CMK (cell line): ENCODE data around the gene NHLRC4.
A peak's percentile ranks its signal among the peaks of the same experiment; 100 is the strongest.

ENCODE experiments used
- DNase-seq: peaks from one replicate; pipeline ENCODE4 v3.0.0-alpha.2; 2010; ENCODE audit warnings: low read depth

Gene NHLRC4, protein sequence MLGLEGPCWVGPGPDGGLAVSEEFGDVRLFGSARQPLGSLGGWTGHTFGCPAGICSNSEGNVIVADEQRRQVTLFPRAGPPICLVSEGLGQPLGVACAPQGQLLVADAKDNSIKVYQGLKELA

DNA sequence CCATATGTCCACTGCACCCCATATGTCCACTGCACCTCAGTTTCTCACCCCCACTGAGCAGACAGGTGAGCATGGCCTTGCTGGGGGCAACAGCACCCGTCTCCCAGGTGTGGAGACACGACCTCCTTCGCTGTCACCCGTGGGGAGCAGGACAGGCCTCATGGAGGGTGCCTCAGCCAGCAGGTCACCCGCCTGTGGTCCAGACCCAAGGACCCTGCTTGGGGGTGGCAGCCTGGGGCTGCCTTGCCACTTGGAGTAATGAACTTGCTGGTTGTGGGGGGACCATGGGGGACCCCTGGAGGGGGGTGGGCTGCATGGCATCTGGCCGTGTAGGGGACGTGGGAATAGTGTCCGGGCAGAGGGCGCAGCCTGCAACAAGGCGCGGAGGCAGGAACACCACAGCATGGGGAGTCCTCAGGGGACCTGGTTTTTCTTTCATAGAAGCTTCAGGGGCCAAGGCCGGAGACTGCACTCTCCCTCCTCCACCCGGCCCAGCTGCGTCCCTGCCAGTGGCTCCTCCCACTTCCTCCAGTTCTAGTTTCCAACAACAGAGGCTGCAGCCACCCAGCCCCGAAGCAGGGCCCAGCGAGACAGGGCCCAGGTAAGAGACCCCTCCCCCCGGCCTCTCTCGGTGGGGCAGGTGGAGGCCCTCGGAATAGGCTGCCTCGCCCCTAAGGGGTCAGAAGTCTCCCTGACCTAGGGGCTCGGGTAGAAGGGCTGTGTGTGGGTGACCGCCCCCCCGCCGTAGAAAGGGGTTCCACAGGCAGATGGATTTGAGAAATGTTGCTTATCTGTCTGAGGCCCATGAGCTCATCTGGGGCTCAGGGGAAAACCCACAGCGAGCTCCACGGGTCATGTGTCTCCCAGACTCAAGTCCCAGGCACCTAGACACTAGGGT, at the start of gene NHLRC4:
TSS of gene NHLRC4 (plus strand) at position 531 of the 898 bp plus-strand sequence. CDS start 1,043 bp downstream, outside the sequence.
- DNase-seq, result no peak

DNA sequence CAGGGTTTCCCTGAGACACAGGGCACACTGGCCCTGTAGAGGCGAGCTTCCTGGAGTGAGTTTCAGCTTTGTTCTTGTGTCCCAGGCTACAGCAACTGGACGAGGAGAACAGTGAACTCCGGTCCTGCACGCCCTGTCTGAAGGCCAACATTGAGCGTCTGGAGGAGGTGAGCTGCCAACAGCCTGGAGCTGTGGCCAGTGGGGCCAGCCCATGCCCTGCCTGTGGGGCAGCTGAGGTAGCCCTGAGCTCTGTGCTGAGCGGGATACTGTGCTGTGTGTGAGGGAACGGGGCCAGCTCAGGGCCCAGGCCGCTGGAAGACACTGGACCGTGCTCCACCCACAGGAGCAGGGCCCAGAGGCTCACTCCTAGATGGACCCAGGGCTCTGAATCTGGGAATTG, 47.9 kb upstream of the NHLRC4 start:
- DNase-seq, result no peak

DNA sequence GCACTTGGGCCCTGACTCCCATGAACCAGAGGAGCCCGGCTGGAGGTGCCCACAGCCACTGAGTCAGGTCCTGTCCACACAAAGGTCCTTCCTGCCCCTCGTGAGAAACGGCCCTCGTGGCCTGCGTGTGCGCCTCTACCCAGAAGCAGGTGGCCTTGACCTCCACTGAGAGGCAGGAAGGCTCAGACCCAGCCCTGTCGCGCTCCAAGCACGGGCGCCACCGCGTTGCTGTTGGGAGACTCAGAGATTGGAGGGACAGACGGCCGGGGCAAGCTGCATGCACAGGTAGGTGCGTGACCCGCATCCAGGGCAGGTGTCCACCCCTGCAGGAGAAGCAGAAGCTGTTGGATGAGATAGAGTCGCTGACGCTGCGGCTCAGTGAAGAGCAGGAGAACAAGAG, 47.4 kb upstream of the NHLRC4 start:
- no peak for DNase-seq

DNA sequence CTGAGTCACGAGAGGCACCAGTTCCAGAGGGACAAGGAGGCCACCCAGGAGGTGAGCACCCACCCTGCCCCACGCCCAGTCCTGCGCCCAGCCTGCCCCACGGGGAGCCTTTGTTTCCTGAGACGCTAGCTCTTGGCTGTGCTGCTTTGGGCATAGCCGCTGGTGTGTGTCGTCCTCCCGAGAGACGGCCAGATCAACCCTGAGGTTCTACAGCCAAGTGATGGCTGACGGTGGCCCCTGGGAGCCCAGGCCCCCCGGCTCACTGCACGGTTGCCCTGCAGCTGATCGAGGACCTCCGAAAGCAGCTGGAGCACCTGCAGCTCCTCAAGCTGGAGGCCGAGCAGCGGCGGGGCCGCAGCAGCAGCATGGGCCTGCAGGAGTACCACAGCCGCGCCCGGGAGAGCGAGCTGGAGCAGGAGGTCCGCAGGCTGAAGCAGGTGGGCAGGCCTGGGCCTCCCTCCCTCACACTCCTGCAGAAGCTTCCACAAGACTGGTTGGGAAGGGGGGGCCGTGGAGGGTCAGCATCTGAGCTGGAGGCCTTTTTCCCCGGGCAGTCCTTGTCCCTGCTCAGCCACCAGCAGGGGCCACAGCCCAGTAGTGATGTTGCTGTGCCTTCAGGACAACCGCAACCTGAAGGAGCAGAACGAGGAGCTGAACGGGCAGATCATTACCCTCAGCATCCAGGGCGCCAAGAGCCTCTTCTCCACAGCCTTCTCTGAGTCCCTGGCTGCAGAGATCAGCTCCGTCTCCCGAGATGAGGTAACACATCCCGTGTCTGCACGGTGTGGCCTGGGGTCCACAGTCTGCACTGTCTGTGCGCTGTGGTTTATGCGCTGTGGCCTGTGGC, 46.7 kb upstream of the NHLRC4 start:
- DNase-seq, result no peak

DNA sequence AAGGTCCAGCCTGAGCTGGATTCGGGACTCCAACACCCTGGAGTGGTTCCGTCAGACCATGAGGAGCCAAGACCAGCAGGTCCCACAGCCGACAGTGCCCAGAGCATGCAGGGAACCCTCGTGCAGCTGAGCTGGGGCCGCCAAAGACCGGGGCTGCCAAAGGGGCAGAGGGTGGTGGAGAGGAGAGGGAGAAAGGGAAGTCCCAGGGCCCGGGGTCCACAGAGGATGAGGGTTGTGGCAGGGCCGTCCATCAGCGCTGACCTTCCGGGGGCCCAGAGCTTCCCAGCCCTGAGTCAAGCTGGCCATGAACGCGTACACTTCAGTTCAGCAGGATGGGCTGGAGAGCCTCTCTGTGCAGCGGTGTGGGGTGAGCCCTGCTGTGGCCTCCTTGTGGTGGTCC, 46.0 kb upstream of the NHLRC4 start:
- DNase-seq, result no peak

DNA sequence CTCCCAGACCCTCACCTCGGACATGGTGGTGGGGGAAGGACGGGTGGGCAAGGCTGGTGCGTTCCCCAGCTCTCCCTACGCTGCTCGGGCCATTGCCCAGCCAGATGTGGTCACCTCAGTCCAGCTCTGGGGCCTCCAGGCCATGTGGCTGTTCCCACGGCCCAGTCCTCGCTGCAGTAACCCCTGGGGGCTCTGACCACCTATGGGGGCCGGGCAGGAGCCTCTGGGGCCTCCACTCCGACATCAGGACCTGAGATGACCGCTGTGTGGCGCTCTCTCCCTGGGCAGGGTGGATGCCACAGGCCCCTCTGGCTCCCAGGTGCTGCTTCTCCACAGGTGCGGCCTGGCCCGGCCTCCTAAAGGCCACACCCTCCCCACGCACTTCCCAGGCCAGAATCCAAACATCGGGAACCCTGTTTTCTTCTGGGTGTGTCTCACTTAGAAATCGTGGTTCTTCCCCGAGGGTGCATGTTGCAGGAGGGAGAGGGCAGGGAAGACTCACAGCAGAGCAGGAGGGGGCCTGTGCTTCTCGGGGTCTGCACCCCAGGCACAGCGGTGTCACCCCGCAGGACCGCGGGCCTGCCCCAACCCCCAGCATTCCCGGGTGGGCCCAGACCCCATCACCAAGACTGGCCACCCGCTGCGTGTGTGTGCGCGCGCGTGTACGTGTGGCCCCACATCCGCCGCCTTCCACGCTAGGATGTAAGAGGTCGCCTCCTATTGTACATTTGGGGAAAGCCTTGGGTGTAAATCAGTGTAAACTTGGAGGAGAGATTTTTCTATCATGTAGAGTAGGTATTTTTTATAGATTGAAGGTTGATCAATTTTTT, 45.2 kb upstream of the NHLRC4 start:
- no peak for DNase-seq

DNA sequence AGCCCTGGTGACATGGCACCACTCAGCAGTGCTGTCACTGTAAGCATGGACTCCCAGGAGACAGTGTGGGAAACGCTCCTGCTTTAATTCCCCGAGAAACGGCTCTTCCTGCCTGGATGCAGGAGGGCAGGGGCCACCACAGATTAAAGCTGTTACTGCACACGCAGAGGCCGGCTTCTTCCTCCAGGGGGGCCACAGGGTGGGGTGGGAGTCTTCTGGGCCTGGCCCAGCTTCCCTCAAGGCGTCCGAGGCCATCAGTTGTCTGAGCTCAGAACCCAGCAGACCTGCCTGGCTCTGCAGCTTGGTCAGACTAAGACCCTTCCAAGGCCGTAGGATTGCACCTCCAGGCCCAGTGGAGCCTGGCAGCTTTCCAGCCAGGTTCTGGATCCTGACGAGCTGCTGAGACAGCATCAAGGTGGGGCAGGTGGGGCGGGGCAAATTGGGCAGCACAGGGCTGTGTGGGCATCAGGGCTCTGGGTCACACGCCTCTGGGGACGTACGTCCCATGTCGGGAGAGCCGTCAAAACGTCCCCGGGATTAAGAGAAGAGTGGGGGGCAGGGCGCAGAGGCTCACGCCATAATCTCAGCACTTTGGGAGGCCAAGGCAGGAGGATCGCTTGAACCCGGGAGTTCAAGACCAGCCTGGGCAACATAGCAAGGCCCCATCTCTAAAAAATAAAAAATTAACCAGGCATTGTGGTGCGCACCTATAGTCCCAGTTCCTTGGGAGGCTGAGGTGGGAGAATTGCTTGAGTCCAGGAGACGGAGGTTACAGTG, 44.3 kb upstream of the NHLRC4 start:
- DNase-seq, result no peak

DNA sequence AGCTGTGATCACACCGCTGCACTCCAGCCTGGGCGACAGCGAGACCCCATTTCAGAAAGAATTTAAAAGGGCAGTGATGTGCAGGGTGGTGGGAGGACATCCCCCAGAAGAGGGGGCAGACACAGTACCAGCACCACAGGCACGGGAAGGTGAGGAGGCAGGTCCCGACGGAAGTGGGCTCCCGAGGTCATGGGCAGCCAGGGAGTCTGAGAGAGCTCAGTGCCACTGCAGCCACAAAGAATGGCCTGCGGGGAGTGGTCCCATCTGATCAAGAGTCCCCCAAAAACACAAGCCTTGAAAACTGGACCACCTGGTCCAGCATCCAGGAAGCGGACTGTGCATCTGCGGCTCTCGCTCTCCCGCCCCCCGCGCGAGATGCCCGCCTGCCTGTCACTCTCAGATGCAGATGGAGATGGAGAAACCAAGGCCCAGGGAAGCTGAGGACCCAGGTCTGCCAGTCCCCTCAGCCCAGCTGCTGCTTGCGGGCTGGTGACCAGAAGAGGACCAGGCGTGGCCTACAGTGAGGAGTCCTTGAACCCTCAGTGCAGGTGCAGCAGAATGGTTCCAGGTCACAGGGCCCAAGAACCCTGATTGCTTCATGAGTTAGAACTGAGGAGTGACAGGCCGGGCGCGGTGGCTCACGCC, 43.6 kb upstream of the NHLRC4 start:
- no peak for DNase-seq

DNA sequence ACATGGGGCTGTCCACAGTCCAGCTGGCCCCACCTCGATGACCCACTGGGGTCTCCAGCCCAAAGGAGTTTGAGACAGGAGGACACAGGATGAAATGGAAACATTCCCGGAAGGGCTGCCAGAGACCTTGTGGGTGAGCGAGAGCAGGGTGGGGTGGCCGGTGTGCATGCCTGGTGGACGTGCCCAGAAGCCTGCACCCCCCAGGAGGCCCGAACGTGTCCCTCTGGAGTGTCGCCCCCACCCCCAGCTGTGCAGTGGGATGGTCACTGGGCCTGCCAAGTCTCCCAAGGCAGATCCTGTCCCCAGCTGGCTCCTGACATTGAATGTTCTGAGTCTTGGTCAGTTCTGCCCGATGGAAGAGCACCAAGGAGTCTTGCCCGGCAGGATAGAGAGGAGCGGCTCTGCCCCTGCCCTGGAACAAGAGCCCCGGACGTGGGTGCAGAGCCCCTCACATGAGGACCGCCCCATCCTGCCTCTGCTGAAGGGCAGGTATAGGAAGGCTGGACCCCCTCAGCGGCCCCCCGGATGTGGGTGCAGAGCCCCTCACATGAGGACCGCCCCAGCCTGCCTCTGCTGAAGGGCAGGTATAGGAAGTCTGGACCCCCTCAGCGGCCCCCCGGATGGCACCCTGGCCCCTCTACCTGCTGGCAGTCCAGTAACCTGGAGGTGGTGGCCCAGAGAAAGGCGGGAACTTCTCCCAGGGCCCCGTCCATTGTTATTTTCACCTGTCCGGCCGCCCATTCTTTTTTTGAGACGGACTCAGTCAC, 42.3 kb upstream of the NHLRC4 start:
- DNase-seq, result no peak

DNA sequence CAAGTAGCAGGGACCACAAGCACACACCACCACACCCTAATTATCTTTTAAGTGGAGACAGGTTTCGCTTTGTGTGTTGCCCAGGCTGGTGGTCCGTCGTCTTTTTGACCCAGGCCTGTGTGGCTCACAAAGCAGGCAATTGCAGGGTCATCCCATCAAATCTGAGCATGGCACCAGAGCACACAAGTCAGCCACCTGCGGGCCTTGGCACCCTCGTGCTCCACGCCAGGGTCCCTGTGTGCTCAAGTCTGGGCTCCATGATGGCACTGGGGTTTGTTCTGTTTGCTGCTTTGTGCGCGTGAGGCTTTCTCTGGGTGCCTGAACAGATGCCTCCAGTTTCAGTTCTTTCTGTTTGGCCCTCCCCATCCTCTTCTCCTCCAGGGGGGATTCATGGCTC, 41.7 kb upstream of the NHLRC4 start:
- no peak for DNase-seq

DNA sequence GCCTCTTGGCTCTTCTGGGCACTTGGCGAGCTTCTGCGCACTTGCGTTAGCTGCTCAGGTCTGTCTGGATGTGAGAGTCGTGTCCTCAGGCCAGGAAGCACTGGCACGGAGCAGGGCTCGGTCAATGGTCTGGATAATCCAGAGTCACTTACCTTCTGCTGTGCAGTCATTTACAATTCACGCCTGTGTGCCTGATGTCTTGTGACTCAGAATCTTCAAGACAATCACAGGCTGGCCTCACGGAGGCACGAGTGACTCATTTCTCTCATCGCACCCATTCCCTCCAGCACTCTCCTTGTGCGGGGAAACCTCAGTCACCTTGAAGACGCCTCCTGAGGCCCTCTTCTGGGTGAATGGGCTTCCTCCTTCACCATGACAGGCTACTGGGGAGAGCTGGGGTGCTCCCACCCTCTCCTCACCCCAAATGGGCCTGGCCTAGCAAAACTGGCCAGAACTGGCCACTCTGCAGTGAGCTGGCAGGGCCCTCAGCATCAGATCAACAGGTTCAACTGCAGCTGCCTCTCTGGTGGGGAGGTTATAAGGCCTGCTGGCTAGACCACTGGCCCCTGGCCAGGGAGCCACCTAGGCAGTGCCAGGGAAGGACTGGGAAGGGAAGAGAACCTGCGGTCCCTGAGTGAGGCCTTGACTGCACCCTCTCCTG, 41.2 kb upstream of the NHLRC4 start:
- no peak for DNase-seq

DNA sequence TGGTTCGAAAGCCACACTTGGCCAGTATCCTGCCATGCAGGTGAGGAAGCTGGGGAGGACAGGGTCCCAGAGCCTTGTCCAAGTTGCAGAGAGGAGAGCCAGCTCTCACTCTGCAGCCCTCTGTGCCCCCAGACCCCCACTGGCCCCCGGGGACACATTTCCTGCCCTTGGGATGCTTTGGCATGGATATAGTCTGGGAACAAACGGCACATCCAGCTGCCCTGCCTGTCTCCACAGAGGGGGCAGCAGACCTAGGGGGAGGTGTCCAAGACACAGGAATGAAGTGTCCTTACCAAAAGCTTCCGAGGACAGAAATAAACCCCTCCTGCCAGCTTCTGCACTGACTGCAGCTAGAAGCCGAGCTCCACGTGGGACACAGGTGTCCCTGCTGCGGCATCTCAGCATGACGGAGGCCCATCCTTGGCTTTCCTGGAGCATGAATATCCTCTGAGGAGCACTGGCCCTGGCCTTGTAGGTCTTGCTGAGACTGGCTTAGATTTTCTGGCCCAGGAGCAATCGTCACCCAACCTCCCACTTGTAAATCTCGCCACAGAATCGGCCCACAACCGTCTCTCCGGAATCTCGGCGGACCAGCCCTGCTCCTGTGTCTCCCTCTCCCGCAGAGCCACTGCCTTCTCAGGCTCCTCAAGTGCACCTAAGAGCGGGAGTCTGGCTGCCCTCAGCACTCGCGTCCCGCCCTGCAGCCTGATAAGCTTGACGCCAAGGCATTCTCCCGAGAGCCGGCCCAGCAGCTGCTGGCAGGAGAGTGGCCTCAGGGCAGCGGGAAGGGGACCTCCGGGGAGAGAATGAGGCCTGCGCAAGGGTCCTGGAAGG, 40.4 kb upstream of the NHLRC4 start:
- DNase-seq, result no peak

DNA sequence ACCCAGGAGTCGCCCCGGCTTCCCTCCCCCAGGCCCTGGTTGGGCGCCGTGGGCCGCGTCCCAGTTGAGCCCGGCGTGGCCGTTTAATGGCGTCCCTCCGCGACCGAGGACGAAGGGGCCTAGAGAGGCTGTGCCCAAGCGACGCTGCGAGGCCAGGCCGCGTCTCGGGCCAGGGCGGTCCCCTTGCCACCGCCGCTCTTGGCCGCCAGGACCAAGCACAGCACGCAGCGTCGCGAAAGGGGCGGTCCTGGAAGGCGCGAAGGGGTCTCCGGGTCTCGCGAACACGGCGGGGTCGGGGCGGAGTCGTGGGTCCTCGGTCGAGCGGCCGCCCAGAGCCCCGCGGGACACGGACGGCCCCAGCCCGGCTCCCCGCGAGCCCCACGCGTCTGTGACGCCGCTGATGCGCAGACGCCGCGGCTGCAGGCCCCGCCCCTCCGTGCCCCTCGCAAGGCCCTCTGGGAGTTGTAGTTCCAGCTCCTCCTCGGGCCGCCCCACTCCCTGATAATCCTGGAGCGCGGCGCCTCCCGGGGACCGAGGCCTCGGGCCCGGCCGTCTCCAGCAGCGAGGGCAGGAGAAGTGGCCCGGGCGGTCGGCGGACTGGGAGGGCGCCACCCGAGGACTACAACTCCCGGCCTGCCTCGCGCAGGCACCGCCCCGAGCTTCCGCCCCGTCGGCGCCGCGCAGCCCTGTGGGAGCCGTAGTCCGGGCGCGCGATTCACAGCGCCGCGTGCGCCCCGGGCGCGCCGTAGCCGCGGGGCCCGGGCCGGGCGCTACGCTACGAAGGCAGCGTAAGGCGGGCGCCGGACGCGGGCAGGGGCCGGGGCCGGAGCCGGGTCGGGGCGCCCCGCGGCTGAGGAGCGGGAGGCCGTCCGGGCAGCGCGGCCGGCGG, 39.5 kb upstream of the NHLRC4 start, which contains the start of gene CAPN15:
TSS of gene CAPN15 (plus strand) at position 698 of the 889 bp plus-strand sequence. CDS start 19,127 bp downstream, outside the sequence.
- peak; percentile 75 for DNase-seq

DNA sequence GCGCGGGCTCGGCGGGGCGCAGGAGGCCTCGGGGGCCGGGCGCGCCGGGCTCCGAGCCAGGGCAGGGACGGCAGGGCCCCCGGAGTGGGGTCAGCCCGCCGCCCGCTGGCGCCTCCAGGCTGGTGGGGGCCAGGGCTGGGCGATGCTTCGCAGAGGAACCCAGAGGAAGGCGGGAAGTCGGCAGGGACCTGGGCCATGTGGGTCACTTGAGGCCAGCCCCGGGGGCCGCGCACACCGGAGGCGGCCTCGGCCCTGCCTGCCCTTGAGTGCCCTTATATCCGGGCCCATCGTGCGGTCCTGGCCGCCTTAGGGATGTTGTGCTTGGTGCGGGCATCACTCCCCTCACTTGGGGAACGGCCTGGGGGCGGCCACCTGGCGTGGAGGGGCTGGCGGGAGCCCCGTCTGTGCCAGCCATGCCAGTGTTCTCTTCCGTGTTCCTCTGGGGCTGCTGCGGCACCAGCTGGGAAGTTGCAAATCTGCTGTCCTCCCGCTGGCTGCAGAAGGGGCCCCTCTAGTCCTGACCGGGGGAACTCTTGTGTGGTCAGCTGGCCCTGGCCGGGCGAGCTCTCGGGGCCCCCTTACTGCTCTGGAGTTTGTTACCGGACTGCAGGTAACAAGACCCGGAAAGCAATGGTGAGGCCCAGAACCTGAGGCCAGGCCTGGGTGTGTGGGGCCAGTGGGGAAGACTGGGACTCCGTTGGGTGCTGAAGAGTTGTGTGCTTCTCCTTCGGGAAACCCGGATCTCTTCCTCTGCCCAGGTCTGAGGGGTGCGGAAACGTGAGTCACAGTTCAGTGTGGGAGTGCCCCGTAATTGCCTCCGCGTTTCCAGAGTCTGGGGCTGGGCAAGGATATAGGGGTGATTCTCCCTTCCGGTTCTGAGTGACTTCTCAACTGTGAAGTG, 38.4 kb upstream of the NHLRC4 start:
- DNase-seq, result peak; percentile 63

DNA sequence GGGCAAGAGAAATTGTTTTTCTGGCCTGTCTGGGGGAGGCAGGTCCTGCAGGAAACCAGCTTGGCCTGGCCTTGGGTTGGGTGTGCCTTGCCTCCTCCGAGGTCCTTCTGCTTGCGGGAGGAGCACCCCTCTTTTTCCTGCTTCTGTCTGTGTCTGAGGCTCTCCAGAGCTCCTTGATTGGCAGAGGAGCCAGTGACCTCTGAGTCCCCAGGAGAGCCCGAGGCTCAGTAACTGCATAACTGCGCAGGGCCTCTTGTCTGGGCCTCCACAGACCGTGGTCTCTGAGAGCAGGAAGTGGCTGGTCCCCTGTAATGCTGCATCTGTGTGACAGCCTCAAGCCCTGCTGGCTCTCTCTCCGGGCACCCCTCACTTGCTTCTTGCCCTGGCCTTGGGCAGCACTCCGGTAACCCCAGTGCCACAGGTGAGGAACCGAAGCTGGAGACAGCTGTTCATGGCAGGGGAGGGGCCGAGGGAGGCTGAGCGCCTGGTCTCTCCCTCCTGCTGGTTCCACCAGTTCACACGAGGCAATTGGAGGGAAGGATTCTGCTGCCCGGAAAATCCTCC, 37.7 kb upstream of the NHLRC4 start:
- no peak for DNase-seq
